ENCODE measurements around the gene TBX18. TPM values are rescaled to one million over a fixed set of nuclear protein-coding genes. Genes with fewer than 3 reads are reported as not detected.
A peak's percentile ranks its signal among the peaks of the same experiment; 100 is the strongest.

Gene TBX18
- total and polyA plus RNA-seq, 12 donors, result 1.7 to 9.1 (median 2.8) TPM

DNA sequence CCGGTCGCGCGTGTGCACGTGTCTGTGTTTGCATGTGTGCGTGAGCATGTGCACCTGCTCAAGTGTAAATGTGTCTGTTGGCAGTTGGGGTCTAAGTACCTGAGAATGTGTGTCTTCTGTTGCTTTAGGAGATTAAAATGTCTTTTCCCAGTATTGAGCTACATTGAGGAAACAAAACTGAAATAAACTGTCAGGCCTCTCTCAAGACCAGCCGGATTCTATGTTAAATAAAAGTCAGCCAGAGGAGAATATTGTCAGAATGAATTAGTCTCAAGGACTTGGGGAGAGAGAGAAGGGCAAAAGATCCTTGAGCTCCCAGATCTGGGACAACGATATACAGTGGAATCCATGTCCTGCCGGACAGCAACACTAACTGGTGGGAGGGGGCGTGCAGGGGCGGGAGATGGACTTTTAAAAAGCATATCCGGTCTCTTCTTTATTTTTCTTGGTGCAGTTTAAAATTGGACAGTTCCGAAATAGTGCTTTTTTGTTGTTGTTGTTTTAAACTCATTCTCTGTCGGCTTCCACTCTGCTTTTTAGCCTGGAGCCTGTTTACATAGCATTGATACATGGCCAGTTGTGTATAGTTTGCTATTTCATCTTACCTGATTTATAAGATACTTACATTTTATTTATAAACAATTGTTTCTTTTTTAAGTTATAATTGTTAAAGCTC, 3.3 kb upstream of the TBX18 start:
- WGBS, 2 donors, result 16 to 18% methylated on average over 14 of the region's 14 CpGs
- no peaks in the 10 kb centered on the region for H3K36me3 ChIP-seq
- peak overlapping the region in 8 of 10 donors; percentile 47 to 76 (median 62) for H3K27ac ChIP-seq
- peak overlapping the region in 7 of 10 donors; percentile 15 to 45 (median 39) for H3K4me3 ChIP-seq
- intact Hi-C loops (cut with DNase I), result loop anchor here in 3 of 10 donors (10.0 kb wide), 1 partner anchor 343 kb away; no protein-coding TSS in a partner anchor
- H3K4me1 ChIP-seq, result peaks cover 0 to 15% (median 5%) of the 10 kb centered on the region in 9 donors
- TF ChIP-seq, protein P1, sequence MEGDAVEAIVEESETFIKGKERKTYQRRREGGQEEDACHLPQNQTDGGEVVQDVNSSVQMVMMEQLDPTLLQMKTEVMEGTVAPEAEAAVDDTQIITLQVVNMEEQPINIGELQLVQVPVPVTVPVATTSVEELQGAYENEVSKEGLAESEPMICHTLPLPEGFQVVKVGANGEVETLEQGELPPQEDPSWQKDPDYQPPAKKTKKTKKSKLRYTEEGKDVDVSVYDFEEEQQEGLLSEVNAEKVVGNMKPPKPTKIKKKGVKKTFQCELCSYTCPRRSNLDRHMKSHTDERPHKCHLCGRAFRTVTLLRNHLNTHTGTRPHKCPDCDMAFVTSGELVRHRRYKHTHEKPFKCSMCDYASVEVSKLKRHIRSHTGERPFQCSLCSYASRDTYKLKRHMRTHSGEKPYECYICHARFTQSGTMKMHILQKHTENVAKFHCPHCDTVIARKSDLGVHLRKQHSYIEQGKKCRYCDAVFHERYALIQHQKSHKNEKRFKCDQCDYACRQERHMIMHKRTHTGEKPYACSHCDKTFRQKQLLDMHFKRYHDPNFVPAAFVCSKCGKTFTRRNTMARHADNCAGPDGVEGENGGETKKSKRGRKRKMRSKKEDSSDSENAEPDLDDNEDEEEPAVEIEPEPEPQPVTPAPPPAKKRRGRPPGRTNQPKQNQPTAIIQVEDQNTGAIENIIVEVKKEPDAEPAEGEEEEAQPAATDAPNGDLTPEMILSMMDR (IDR thresholded peaks at IDR 0.05), result no peak
- no peak for DNase-seq
- no peaks in the 10 kb centered on the region for H3K9me3 ChIP-seq
- ATAC-seq, result no peak
- H3K27me3 ChIP-seq, result peaks cover 9 to 100% (median 98%) of the 10 kb centered on the region in 7 donors

DNA sequence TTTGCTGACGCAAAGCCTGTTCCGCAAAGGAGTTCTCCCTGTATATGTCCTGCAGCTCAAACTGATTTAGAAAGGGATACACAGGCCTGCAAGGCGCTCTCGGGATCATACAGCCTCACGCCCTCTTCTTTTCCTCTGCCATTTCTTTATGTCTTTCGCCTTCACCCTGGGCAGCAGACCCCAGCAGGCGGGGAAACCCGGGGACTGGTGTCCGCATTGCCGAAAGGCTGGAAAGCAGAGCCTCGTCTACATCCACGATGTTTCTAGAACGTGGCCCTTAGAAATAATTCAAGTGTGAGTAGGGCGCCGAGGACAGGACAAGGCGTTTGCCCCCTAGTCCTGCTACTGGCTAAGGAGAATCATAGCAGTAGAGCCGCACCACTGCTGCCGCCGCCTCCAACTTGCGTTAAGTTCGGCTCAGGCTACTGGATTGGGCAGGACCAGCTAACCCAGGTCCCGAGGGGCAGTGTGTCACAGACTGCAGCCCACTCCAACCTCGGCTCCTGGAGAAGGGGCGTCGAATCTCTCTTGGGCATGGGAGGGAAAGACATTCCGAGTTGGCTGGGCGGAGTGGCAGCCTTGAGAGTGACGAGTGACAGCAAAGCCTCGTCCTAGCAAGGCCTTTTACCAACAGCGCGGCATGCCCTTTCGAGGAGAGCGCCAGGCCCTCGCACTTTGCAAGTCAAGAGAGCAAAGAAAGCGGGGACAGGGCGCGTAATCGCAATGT, 2.6 kb upstream of the TBX18 start:
- Histone ChIP-seq H3K36me3 (no peaks in the 10 kb centered on the region), H3K27me3 (peaks cover 9 to 100% (median 98%) of the 10 kb centered on the region in 7 donors), H3K4me1 (peaks cover 0 to 15% (median 5%) of the 10 kb centered on the region in 9 donors), H3K4me3 (no peak overlapping the region), H3K27ac (peak overlapping the region in 7 of 10 donors; percentile 58 to 76 (median 70)), H3K9me3 (no peaks in the 10 kb centered on the region)
- no peak for ATAC-seq
- intact Hi-C loops (cut with DNase I), result loop anchor here in 3 of 10 donors (10.0 kb wide), 1 partner anchor 342 kb away; no protein-coding TSS in a partner anchor
- 19 to 31% methylated on average over 38 of the region's 38 CpGs for WGBS, 2 donors
- no peak for DNase-seq
- TF ChIP-seq, protein P1 (IDR thresholded peaks at IDR 0.05), result no peak

DNA sequence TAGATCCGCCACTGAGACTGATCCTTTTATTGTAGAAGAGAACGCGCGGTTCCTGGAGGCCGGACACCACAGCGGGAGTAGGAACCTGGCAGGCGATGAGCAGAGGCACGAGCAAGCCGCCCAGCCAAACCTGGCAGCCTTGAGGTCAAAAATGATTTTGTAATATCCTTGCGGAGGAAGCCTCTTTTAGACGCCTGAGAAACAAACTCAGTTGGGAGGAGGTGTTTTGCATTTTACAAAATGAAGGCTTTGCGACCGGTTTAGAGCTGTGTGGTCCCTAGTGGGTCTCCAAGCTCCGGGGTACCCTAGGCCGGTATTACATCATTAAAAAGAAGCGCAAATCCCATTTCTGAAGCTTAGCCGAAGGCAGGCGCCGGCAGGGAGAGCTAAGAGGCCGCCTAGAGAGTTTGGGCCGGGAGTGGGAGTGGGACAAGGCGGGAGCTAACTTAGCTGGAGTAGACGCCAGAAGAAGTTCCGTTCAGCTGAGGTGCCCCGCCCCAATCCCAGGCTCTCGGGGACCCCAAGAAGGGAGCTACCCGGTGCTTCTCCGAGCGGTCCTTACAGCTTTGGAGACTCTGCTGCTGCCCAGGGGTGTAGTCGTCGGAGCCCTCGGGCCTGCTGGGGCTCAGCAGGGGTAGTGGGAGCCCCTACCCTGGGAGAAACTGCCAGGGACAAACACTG, 1.9 kb upstream of the TBX18 start:
- Histone ChIP-seq H3K9me3 (no peaks in the 10 kb centered on the region), H3K4me1 (peaks cover 0 to 15% (median 5%) of the 10 kb centered on the region in 9 donors), H3K27ac (peak overlapping the region in 5 of 10 donors; percentile 26 to 74 (median 70)), H3K4me3 (no peak overlapping the region), H3K27me3 (peaks cover 9 to 100% (median 97%) of the 10 kb centered on the region in 7 donors), H3K36me3 (no peaks in the 10 kb centered on the region)
- TF ChIP-seq, protein P1 (IDR thresholded peaks at IDR 0.05), result no peak
- ATAC-seq (peak in 1 of 8 donors; percentile 9), DNase-seq (peak in 1 of 2 donors; percentile 14)
- intact Hi-C loops (cut with DNase I), result loop anchor here in 3 of 10 donors (10.0 kb wide), 1 partner anchor 341 kb away; no protein-coding TSS in a partner anchor
- 18 to 24% methylated on average over 32 of the region's 32 CpGs for WGBS, 2 donors

DNA sequence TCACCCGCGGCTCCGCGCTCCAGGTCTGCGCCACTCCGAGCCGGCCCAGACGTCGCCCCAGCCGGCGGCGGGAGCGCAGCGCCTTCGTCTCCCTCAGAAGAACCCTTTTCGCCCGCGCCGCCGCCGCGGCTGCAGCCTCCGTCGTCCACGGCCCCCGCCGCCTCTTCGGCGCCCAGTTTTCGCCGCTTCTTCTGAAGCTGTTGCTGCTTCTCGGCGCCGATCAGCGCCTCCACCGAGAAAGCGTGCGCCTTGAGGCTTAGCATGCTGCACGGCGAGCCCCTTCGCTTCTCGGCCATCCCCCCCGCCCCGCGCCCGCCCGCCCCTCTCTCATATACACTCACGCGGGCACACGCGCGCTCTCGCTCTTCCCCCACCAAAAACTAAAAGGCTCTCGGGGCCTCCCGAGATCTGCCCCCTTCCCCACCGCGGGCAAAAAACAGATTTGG, 489 bp downstream of the TBX18 start:
- intact Hi-C loops (cut with DNase I), result loop anchor here in 4 of 10 donors (5.0 to 10.0 kb wide), 2 partner anchors 339 to 342 kb away; no protein-coding TSS in a partner anchor

More for the DNA sequence above, 489 bp downstream of the TBX18 start:
- WGBS, 2 donors, result 0 to 1% methylated on average over 56 to 57 of the region's 57 CpGs
- Histone ChIP-seq H3K4me1 (peaks cover 0 to 15% (median 5%) of the 10 kb centered on the region in 9 donors), H3K27me3 (peaks cover 9 to 100% (median 92%) of the 10 kb centered on the region in 7 donors), H3K36me3 (no peaks in the 10 kb centered on the region), H3K4me3 (peak overlapping the region; percentile 48 to 66 (median 58)), H3K9me3 (no peaks in the 10 kb centered on the region), H3K27ac (peak overlapping the region; percentile 7 to 89 (median 86))
- DNase-seq, result no peak
- ATAC-seq, result peak in 7 of 8 donors; percentile 1 to 12 (median 2)
- TF ChIP-seq, protein P1 (IDR thresholded peaks at IDR 0.05), result no peak

Measured in heart right ventricle (tissue), 16 donors.